Activated T-cell treated with anti-CD3 and anti-CD28 coated beads, Interleukin-2, amount 50 U/mL, for 24 hours (primary cell): ENCODE results near the gene TRO.
A peak's percentile ranks its signal among the peaks of the same experiment; 100 is the strongest.

ENCODE experiments used
- DNase-seq: peaks from one replicate; pipeline ENCODE4 v3.0.0-alpha.2; 2020
- H3K27ac Mint-ChIP-seq: 2 replicates; pipeline ENCODE4 v1.8.0; 2020; ENCODE audit warnings: mild to moderate bottlenecking, mixed read lengths
- H3K27me3 Mint-ChIP-seq: 2 replicates; pipeline ENCODE4 v1.8.0; 2020; ENCODE audit warnings: mixed read lengths
- H3K36me3 Mint-ChIP-seq: 2 replicates; pipeline ENCODE4 v1.8.0; 2020; ENCODE audit warnings: low read depth, mixed read lengths
- H3K4me1 Mint-ChIP-seq: 2 replicates; pipeline ENCODE4 v1.8.0; 2020; ENCODE audit warnings: low read depth, mixed read lengths
- H3K4me3 Mint-ChIP-seq: 2 replicates; pipeline ENCODE4 v1.8.0; 2020; ENCODE audit warnings: mild to moderate bottlenecking, moderate library complexity, mixed read lengths
- H3K9me3 Mint-ChIP-seq: 2 replicates; pipeline ENCODE4 v1.8.0; 2020; ENCODE audit warnings: mixed read lengths

The TRO gene, protein sequence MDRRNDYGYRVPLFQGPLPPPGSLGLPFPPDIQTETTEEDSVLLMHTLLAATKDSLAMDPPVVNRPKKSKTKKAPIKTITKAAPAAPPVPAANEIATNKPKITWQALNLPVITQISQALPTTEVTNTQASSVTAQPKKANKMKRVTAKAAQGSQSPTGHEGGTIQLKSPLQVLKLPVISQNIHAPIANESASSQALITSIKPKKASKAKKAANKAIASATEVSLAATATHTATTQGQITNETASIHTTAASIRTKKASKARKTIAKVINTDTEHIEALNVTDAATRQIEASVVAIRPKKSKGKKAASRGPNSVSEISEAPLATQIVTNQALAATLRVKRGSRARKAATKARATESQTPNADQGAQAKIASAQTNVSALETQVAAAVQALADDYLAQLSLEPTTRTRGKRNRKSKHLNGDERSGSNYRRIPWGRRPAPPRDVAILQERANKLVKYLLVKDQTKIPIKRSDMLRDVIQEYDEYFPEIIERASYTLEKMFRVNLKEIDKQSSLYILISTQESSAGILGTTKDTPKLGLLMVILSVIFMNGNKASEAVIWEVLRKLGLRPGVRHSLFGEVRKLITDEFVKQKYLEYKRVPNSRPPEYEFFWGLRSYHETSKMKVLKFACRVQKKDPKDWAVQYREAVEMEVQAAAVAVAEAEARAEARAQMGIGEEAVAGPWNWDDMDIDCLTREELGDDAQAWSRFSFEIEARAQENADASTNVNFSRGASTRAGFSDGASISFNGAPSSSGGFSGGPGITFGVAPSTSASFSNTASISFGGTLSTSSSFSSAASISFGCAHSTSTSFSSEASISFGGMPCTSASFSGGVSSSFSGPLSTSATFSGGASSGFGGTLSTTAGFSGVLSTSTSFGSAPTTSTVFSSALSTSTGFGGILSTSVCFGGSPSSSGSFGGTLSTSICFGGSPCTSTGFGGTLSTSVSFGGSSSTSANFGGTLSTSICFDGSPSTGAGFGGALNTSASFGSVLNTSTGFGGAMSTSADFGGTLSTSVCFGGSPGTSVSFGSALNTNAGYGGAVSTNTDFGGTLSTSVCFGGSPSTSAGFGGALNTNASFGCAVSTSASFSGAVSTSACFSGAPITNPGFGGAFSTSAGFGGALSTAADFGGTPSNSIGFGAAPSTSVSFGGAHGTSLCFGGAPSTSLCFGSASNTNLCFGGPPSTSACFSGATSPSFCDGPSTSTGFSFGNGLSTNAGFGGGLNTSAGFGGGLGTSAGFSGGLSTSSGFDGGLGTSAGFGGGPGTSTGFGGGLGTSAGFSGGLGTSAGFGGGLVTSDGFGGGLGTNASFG (N-terminal part only)

GRCh38 chrX:54920610-54921426, at the start of gene TRO:
Gene TRO (plus strand): TSS chrX:54920824. CDS start chrX:54922247, 1,423 bp downstream.
- Mint-ChIP-seq H3K4me3 (peak within 1 kb of the TSS; percentile 79), H3K27ac (peak within 1 kb of the TSS; percentile 47), H3K27me3 (peaks cover 20% of the 10 kb centered on the region), H3K9me3 (no peaks in the 10 kb centered on the region), H3K36me3 (no peaks in the 10 kb centered on the region), H3K4me1 (peaks cover 10% of the 10 kb centered on the region)
- peak; percentile 36 for DNase-seq

- Mint-ChIP-seq H3K27me3 (peaks cover 68% of the 10 kb centered on the region), H3K4me1 (no peaks in the 10 kb centered on the region), H3K27ac (no peak overlapping the region), H3K36me3 (no peaks in the 10 kb centered on the region), H3K4me3 (no peak overlapping the region), H3K9me3 (no peaks in the 10 kb centered on the region)
- no peak for DNase-seq
These were observed 34.9 kb upstream of the TRO start for GRCh38 chrX:54885740-54886139.

DNA sequence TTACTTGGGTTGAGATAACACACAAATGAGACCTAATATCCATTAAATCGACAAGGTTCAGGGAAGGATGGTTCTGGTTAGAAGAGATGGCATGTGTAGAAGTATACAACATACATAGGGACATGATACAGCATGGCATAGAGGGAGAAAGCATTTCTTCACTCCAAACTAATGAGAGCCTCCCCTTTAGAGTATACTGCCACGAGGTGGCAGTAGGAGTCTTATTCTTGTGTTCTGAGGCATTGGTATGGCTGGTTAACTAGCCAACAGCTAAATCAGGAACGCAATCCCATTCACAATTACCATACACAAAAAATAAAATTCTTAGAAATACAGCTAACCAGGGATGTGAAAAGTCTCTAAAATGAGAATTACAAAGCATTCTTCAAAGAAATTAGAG, 29.1 kb upstream of the TRO start:
- DNase-seq: no peak
- no peak overlapping the region for H3K27ac Mint-ChIP-seq
- H3K36me3 Mint-ChIP-seq: no peaks in the 10 kb centered on the region
- no peaks in the 10 kb centered on the region for H3K9me3 Mint-ChIP-seq
- H3K4me1 Mint-ChIP-seq: no peaks in the 10 kb centered on the region
- H3K27me3 Mint-ChIP-seq: peaks cover 42% of the 10 kb centered on the region
- H3K4me3 Mint-ChIP-seq: no peak overlapping the region

DNA sequence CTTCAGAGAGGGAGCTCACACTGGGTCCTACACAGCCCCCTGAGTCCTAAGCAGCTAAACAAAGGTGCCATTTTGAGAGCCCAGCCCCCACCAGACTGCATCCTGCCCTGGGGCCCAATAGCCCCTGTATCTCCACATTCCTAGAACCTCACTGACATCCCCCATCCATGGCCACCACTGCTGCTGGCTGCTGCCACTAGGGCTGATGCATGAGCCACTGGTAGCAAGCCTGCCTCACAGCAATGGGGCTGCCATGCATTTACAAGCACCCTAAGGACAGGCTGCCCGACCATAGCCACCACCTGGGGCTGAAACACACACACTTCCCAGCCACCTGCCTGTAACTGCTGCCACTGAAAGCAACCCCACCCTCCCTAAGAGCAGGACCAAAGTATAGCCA, 26.5 kb upstream of the TRO start:
- Mint-ChIP-seq H3K27me3 (peaks cover 34% of the 10 kb centered on the region), H3K36me3 (no peaks in the 10 kb centered on the region), H3K4me1 (no peaks in the 10 kb centered on the region), H3K9me3 (no peaks in the 10 kb centered on the region), H3K4me3 (no peak overlapping the region), H3K27ac (no peak overlapping the region)
- no peak for DNase-seq

DNA sequence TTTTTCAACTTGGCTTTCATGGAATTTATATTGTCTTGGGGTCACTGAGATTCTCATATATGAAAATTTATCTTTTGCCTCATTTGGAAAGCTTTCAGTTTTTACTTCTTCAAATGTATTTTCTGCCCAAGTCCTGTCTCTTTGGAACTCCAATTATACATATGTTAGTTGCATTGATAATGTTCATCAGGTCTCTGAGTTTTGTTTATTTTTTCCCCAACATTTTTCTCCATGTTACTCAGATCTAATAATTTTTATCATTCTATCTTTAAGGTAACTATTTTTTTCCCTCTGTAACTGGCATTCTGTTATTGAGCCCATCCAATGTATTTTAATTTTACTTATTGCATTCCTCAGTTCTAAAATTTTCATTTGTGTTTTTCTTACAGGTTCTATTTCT, 10.7 kb upstream of the TRO start:
- Mint-ChIP-seq H3K4me3 (no peak overlapping the region), H3K9me3 (peaks cover 7% of the 10 kb centered on the region)

GRCh38 chrX:54921427-54922021, 900 bp downstream of the TRO start:
- no peaks in the 10 kb centered on the region for H3K36me3 Mint-ChIP-seq
- peak overlapping the region; percentile 79 for H3K4me3 Mint-ChIP-seq
- peak; percentile 76 for DNase-seq
- H3K27me3 Mint-ChIP-seq: peaks cover 23% of the 10 kb centered on the region
- H3K4me1 Mint-ChIP-seq: peaks cover 10% of the 10 kb centered on the region
- H3K27ac Mint-ChIP-seq: peak overlapping the region; percentile 47
- H3K9me3 Mint-ChIP-seq: no peaks in the 10 kb centered on the region

More for the DNA sequence above, 10.7 kb upstream of the TRO start:
- DNase-seq: no peak
- H3K36me3 Mint-ChIP-seq: no peaks in the 10 kb centered on the region
- no peaks in the 10 kb centered on the region for H3K4me1 Mint-ChIP-seq
- peaks cover 19% of the 10 kb centered on the region for H3K27me3 Mint-ChIP-seq
- H3K27ac Mint-ChIP-seq: no peak overlapping the region

DNA sequence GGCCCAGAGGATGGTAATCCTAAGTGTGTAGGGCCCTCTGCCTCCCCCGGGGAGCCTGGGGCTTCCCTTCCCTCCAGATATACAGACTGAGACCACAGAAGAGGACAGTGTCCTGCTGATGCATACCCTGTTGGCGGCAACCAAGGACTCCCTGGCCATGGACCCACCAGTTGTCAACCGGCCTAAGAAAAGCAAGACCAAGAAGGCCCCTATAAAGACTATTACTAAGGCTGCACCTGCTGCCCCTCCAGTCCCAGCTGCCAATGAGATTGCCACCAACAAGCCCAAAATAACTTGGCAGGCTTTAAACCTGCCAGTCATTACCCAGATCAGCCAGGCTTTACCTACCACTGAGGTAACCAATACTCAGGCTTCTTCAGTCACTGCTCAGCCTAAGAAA, 1.9 kb downstream of the TRO start:
- no peak for DNase-seq
- Mint-ChIP-seq H3K36me3 (no peaks in the 10 kb centered on the region), H3K4me3 (no peak overlapping the region), H3K4me1 (peaks cover 10% of the 10 kb centered on the region), H3K9me3 (no peaks in the 10 kb centered on the region), H3K27ac (no peak overlapping the region), H3K27me3 (peaks cover 21% of the 10 kb centered on the region)

- peaks cover 18% of the 10 kb centered on the region for H3K27me3 Mint-ChIP-seq
- no peak overlapping the region for H3K27ac Mint-ChIP-seq
- DNase-seq: no peak
- no peaks in the 10 kb centered on the region for H3K9me3 Mint-ChIP-seq
- H3K36me3 Mint-ChIP-seq: no peaks in the 10 kb centered on the region
- no peak overlapping the region for H3K4me3 Mint-ChIP-seq
- H3K4me1 Mint-ChIP-seq: peaks cover 10% of the 10 kb centered on the region
These were observed 2.8 kb downstream of the TRO start for GRCh38 chrX:54923376-54923775.

DNA sequence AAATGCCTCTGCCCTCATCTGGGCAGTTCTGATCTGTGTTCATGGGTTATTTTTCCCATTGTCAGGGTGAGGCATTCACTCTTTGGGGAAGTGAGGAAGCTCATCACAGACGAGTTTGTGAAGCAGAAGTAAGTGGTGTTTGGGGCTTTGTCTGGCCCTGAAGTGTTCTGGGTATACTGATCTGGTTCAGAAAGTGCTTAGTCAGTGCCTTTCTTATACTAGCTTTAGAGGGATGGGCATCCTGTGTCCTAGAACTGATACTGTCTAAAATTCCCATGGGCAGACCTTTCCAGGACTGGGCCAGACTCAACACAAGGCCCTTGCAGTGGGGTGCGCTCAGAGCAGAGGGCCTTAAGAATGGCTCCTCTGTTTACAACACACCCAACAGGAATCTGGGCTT, 6.4 kb downstream of the TRO start:
- Mint-ChIP-seq H3K27ac (no peak overlapping the region), H3K4me3 (no peak overlapping the region), H3K36me3 (no peaks in the 10 kb centered on the region), H3K9me3 (no peaks in the 10 kb centered on the region), H3K27me3 (peaks cover 15% of the 10 kb centered on the region), H3K4me1 (no peaks in the 10 kb centered on the region)
- DNase-seq: no peak

DNA sequence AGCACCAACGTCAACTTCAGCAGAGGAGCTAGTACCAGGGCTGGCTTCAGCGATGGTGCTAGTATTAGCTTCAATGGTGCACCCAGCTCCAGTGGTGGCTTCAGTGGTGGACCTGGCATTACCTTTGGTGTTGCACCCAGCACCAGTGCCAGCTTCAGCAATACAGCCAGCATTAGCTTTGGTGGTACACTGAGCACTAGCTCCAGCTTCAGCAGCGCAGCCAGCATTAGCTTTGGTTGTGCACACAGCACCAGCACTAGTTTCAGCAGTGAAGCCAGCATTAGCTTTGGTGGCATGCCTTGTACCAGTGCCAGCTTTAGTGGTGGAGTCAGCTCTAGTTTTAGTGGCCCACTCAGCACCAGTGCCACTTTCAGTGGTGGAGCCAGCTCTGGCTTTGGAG, 8.3 kb downstream of the TRO start:
- peaks cover 16% of the 10 kb centered on the region for H3K27me3 Mint-ChIP-seq
- H3K4me1 Mint-ChIP-seq: no peaks in the 10 kb centered on the region
- no peaks in the 10 kb centered on the region for H3K9me3 Mint-ChIP-seq
- no peak for DNase-seq
- no peak overlapping the region for H3K4me3 Mint-ChIP-seq
- no peaks in the 10 kb centered on the region for H3K36me3 Mint-ChIP-seq
- no peak overlapping the region for H3K27ac Mint-ChIP-seq

GRCh38 chrX:54930291-54931049, 9.8 kb downstream of the TRO start:
- Mint-ChIP-seq H3K4me1 (no peaks in the 10 kb centered on the region), H3K9me3 (no peaks in the 10 kb centered on the region)
- no peak for DNase-seq

GRCh38 chrX:54931107-54931506, 10.5 kb downstream of the TRO start:
- Mint-ChIP-seq H3K27ac (no peak overlapping the region), H3K27me3 (peaks cover 23% of the 10 kb centered on the region), H3K36me3 (no peaks in the 10 kb centered on the region), H3K4me1 (no peaks in the 10 kb centered on the region), H3K9me3 (no peaks in the 10 kb centered on the region), H3K4me3 (no peak overlapping the region)
- no peak for DNase-seq

More at GRCh38 chrX:54930291-54931049, 9.8 kb downstream of the TRO start:
- H3K36me3 Mint-ChIP-seq: no peaks in the 10 kb centered on the region
- no peak overlapping the region for H3K27ac Mint-ChIP-seq
- H3K4me3 Mint-ChIP-seq: no peak overlapping the region
- peaks cover 21% of the 10 kb centered on the region for H3K27me3 Mint-ChIP-seq
